ENCODE results near the gene TPO. TPM values are rescaled to one million over a fixed set of nuclear protein-coding genes. Genes with fewer than 3 reads are reported as not detected.

Gene TPO
- total and polyA plus RNA-seq, 4 donors = 6.6 to 11.1 TPM; not detected in 2

DNA sequence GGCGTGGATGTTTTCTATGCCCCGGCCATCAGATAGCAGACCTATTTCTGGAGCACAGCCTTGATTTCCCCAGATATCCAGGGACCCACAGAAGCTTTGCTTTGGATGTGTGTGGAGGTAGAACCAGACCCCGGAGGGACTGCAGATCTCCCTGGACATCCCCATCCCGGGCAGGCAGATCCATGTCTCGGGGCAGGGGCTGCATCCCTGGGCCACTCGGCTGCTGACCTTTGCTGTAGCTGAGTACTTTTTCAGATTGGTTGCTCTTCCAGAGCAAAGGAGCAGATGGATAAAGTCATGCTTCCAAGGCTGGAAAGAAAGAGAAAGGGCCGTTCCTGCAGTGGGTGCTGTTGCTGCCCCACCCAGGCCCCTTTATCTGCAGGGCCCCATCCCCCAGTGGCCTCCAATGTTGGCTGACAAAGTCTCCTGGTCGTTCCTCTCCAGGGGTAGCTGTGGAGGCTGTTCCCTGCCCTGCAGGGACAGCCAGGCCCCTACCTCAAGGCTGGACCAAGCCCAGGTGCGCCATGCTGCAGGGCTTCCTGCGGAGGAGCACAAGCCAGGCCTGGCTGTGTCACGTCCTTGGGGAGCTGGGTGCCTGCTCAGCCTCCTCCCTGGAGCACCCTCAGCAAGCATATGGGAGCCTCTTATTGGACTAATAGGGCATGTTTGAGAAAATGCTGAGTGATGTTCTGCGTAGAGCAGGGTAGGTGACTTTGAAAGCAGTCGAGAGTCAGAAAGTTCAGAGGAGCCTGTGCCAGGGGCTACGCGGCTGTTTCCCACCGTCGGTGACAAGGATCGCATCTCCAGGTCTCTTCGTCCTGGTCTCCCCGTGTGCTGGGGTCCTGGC, 68.4 kb downstream of the TPO start:
- intact Hi-C loops (cut with DNase I) = no loop called here
- ATAC-seq (ENCODE audit: low FRiP score) = no peak
- no peak overlapping the region for H3K4me3 ChIP-seq (ENCODE audit: low read length in 2 of 2)
- H3K9me3 ChIP-seq (ENCODE audit: control insufficient read depth, low read length) = no peaks in the 10 kb centered on the region
- DNase-seq = no peak
- H3K36me3 ChIP-seq (ENCODE audit: control insufficient read depth in 1 of 2, insufficient read depth in 2 of 2, low read length in 1 of 2) = no peaks in the 10 kb centered on the region
- H3K27ac ChIP-seq (ENCODE audit: low read depth in 1 of 2, low read length in 2 of 2) = no peak overlapping the region
- no peaks in the 10 kb centered on the region for H3K4me1 ChIP-seq (ENCODE audit: control insufficient read depth in 1 of 2, insufficient read depth in 2 of 2, low read length in 2 of 2)
- no peaks in the 10 kb centered on the region for H3K27me3 ChIP-seq (ENCODE audit: control insufficient read depth in 1 of 2, insufficient read depth in 2 of 2, low read length in 1 of 2)
- WGBS, 2 donors = 85 to 86% methylated on average over 20 of the region's 20 CpGs

DNA sequence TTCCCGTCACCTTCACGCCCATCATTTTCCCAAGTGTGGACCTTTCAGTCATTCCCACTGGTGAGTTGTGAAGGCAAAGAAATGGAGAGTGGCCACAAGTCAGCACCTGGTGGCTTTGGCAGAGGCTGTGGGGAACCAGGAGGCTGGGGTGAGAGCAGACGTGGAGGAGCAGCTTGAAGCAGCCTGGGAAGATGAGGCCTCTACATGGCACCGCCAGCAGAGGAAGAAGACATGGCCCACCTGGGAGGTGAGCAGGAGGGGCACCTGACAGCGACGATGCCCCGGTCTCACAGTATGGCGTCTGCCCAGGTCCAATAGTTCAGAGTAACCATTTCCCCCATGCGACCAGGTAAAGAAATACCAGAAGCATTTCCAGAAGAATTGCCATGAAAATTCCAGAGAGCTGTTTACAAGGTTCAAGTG, 69.0 kb downstream of the TPO start:
- ATAC-seq (ENCODE audit: low FRiP score) = no peak
- H3K4me1 ChIP-seq (ENCODE audit: control insufficient read depth in 1 of 2, insufficient read depth in 2 of 2, low read length in 2 of 2) = no peaks in the 10 kb centered on the region
- intact Hi-C loops (cut with DNase I) = no loop called here
- no peak for DNase-seq
- 92 to 94% methylated on average over 9 of the region's 9 CpGs for WGBS, 2 donors
- no peak overlapping the region for H3K27ac ChIP-seq (ENCODE audit: low read depth in 1 of 2, low read length in 2 of 2)
- no peak overlapping the region for H3K4me3 ChIP-seq (ENCODE audit: low read length in 2 of 2)
- H3K36me3 ChIP-seq (ENCODE audit: control insufficient read depth in 1 of 2, insufficient read depth in 2 of 2, low read length in 1 of 2) = no peaks in the 10 kb centered on the region
- no peaks in the 10 kb centered on the region for H3K27me3 ChIP-seq (ENCODE audit: control insufficient read depth in 1 of 2, insufficient read depth in 2 of 2, low read length in 1 of 2)
- H3K9me3 ChIP-seq (ENCODE audit: control insufficient read depth, low read length) = no peaks in the 10 kb centered on the region

DNA sequence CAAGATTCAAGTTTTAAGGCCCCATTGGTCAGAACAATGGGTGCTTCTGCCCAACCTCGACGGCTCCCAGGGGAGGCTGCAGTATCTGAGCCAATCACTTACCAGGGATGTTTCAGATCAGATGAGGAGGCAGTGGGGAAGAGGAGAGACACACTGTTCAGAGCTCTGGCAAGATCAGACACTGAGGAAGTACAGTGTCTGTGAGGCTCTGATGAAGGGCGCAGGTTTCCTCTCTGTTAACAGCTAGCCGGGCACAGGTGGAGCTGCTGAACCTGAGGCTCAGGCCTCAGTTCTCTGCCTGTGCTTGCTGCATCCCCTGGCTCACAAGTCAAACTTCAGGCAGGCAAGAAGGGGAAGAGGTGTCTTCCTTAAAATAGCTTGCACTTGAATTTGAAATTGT, 69.7 kb downstream of the TPO start:
- Histone ChIP-seq H3K36me3 (ENCODE audit: control insufficient read depth in 1 of 2, insufficient read depth in 2 of 2, low read length in 1 of 2) (no peaks in the 10 kb centered on the region), H3K4me3 (ENCODE audit: low read length in 2 of 2) (no peak overlapping the region), H3K27ac (ENCODE audit: low read depth in 1 of 2, low read length in 2 of 2) (no peak overlapping the region), H3K4me1 (ENCODE audit: control insufficient read depth in 1 of 2, insufficient read depth in 2 of 2, low read length in 2 of 2) (no peaks in the 10 kb centered on the region), H3K9me3 (ENCODE audit: control insufficient read depth, low read length) (no peaks in the 10 kb centered on the region), H3K27me3 (ENCODE audit: control insufficient read depth in 1 of 2, insufficient read depth in 2 of 2, low read length in 1 of 2) (no peaks in the 10 kb centered on the region)
- DNase-seq (no peak), ATAC-seq (ENCODE audit: low FRiP score) (no peak)
- intact Hi-C loops (cut with DNase I) = no loop called here
- 88% methylated on average over 4 of the region's 4 CpGs for WGBS, 2 donors

GRCh38 chr2:1483551-1483950, 70.3 kb downstream of the TPO start:
- Histone ChIP-seq H3K4me1 (ENCODE audit: control insufficient read depth in 1 of 2, insufficient read depth in 2 of 2, low read length in 2 of 2) (no peaks in the 10 kb centered on the region), H3K36me3 (ENCODE audit: control insufficient read depth in 1 of 2, insufficient read depth in 2 of 2, low read length in 1 of 2) (no peaks in the 10 kb centered on the region), H3K4me3 (ENCODE audit: low read length in 2 of 2) (no peak overlapping the region), H3K27me3 (ENCODE audit: control insufficient read depth in 1 of 2, insufficient read depth in 2 of 2, low read length in 1 of 2) (no peaks in the 10 kb centered on the region), H3K9me3 (ENCODE audit: control insufficient read depth, low read length) (no peaks in the 10 kb centered on the region), H3K27ac (ENCODE audit: low read depth in 1 of 2, low read length in 2 of 2) (no peak overlapping the region)
- ATAC-seq (ENCODE audit: low FRiP score) (no peak), DNase-seq (no peak)
- intact Hi-C loops (cut with DNase I) = no loop called here
- 84% methylated on average over 9 of the region's 9 CpGs for WGBS, 2 donors

DNA sequence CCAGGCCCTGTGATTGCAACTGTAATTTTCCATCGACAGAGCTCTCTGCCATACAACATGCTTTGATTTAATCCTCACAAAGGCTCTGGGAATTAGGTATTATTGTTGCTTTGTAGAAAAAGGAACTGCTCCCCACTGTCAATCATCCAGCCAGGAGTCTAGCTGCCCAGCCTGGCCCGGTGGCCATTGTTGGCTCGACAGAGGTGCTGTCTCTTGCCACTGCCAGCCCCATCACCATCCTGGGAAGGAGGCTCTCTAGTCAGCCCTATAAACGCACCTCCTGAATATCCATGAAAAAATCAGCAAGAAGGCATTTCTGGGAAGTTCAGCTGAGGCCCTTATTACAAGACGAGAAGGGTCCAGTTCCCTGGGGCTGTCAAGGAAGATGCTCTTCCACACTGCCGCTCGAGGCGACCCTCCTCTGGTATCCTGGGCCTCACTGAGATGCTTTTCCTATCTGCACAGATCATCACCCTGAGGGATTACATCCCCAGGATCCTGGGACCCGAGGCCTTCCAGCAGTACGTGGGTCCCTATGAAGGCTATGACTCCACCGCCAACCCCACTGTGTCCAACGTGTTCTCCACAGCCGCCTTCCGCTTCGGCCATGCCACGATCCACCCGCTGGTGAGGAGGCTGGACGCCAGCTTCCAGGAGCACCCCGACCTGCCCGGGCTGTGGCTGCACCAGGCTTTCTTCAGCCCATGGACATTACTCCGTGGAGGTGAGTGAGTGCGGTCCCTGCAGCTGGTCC, 71.0 kb downstream of the TPO start:
- ATAC-seq (ENCODE audit: low FRiP score) (no peak), DNase-seq (peak in 1 of 2 donors; percentile 74)
- intact Hi-C loops (cut with DNase I) = no loop called here
- Histone ChIP-seq H3K4me1 (ENCODE audit: control insufficient read depth in 1 of 2, insufficient read depth in 2 of 2, low read length in 2 of 2) (no peaks in the 10 kb centered on the region), H3K27ac (ENCODE audit: low read depth in 1 of 2, low read length in 2 of 2) (no peak overlapping the region), H3K36me3 (ENCODE audit: control insufficient read depth in 1 of 2, insufficient read depth in 2 of 2, low read length in 1 of 2) (no peaks in the 10 kb centered on the region), H3K4me3 (ENCODE audit: low read length in 2 of 2) (no peak overlapping the region), H3K27me3 (ENCODE audit: control insufficient read depth in 1 of 2, insufficient read depth in 2 of 2, low read length in 1 of 2) (no peaks in the 10 kb centered on the region), H3K9me3 (ENCODE audit: control insufficient read depth, low read length) (no peaks in the 10 kb centered on the region)
- WGBS, 2 donors = 89 to 91% methylated on average over 22 of the region's 22 CpGs

DNA sequence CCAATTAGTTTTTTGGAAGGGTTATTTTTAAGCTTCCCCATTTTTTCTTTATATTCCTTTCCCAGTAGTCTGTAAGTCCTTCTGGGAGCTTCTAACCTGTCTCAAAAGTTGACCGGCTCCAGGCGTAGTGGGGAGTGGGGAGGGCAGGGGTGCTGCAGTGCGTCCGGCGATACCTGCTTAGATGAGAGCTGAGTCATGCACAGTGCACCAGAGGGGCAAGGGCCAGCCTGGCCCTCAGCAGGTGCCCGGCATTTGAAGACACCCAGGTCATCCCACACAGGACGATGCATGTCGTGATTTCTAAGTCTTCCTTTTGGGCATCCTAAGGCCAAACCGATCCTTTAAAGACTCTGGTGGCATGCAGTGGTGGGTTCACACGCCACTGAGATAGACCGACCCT, 73.4 kb downstream of the TPO start:
- DNase-seq = no peak
- Histone ChIP-seq H3K27ac (ENCODE audit: low read depth in 1 of 2, low read length in 2 of 2) (no peak overlapping the region), H3K4me3 (ENCODE audit: low read length in 2 of 2) (no peak overlapping the region), H3K4me1 (ENCODE audit: control insufficient read depth in 1 of 2, insufficient read depth in 2 of 2, low read length in 2 of 2) (no peaks in the 10 kb centered on the region), H3K27me3 (ENCODE audit: control insufficient read depth in 1 of 2, insufficient read depth in 2 of 2, low read length in 1 of 2) (no peaks in the 10 kb centered on the region), H3K36me3 (ENCODE audit: control insufficient read depth in 1 of 2, insufficient read depth in 2 of 2, low read length in 1 of 2) (no peaks in the 10 kb centered on the region), H3K9me3 (ENCODE audit: control insufficient read depth, low read length) (no peaks in the 10 kb centered on the region)
- intact Hi-C loops (cut with DNase I) = no loop called here
- ATAC-seq (ENCODE audit: low FRiP score) = no peak
- WGBS, 2 donors = 92 to 94% methylated on average over 11 of the region's 11 CpGs

DNA sequence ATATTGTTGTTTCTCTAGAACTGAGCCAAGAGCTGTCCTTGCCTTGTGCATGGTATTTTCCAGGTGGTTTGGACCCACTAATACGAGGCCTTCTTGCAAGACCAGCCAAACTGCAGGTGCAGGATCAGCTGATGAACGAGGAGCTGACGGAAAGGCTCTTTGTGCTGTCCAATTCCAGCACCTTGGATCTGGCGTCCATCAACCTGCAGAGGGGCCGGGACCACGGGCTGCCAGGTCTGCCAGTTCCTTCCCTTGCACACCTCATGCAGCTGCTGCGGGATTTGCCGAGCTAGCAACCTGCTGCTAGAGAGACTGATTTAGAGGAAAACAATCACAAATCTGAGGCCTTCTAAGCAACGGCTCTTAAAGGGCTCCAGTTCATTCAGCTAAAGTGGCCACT, 74.5 kb downstream of the TPO start:
- Histone ChIP-seq H3K4me3 (ENCODE audit: low read length in 2 of 2) (no peak overlapping the region), H3K9me3 (ENCODE audit: control insufficient read depth, low read length) (no peaks in the 10 kb centered on the region), H3K27me3 (ENCODE audit: control insufficient read depth in 1 of 2, insufficient read depth in 2 of 2, low read length in 1 of 2) (no peaks in the 10 kb centered on the region), H3K27ac (ENCODE audit: low read depth in 1 of 2, low read length in 2 of 2) (no peak overlapping the region), H3K4me1 (ENCODE audit: control insufficient read depth in 1 of 2, insufficient read depth in 2 of 2, low read length in 2 of 2) (no peaks in the 10 kb centered on the region), H3K36me3 (ENCODE audit: control insufficient read depth in 1 of 2, insufficient read depth in 2 of 2, low read length in 1 of 2) (no peaks in the 10 kb centered on the region)
- 77 to 78% methylated on average over 9 of the region's 9 CpGs for WGBS, 2 donors
- ATAC-seq (ENCODE audit: low FRiP score) (no peak), DNase-seq (no peak)
- intact Hi-C loops (cut with DNase I) = no loop called here

DNA sequence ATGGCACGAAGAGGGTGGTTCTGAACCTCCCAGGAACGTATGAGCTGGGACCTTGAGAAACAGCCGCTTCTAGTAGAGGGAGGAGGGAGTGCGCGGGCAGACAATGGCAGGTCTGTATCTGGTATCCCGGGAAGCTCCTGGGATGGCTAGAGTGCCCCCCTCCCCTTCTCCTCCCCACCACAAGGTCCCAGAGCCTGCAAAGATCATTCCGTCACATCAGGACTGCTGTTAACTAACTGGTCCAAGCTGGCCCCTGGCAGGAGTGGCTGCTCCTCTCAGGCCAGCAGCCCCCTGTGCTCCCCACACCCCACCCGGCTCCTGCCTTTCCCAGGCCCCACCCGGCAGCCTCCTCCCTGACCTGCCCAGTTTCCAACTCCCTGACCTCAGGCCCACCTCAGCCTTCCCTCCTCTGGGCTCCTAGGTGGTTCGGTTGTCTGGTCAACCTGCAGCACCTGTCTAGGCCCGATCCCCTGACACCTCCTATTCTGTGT, 75.0 kb downstream of the TPO start:
- Histone ChIP-seq H3K36me3 (ENCODE audit: control insufficient read depth in 1 of 2, insufficient read depth in 2 of 2, low read length in 1 of 2) (no peaks in the 10 kb centered on the region), H3K4me3 (ENCODE audit: low read length in 2 of 2) (no peak overlapping the region), H3K27ac (ENCODE audit: low read depth in 1 of 2, low read length in 2 of 2) (no peak overlapping the region), H3K27me3 (ENCODE audit: control insufficient read depth in 1 of 2, insufficient read depth in 2 of 2, low read length in 1 of 2) (no peaks in the 10 kb centered on the region), H3K9me3 (ENCODE audit: control insufficient read depth, low read length) (no peaks in the 10 kb centered on the region), H3K4me1 (ENCODE audit: control insufficient read depth in 1 of 2, insufficient read depth in 2 of 2, low read length in 2 of 2) (no peaks in the 10 kb centered on the region)
- ATAC-seq (ENCODE audit: low FRiP score) = no peak
- WGBS, 2 donors = 75 to 77% methylated on average over 11 of the region's 11 CpGs
- intact Hi-C loops (cut with DNase I) = no loop called here
- no peak for DNase-seq

GRCh38 chr2:1488851-1489250, 75.6 kb downstream of the TPO start:
- ATAC-seq (ENCODE audit: low FRiP score) (no peak), DNase-seq (no peak)
- Histone ChIP-seq H3K36me3 (ENCODE audit: control insufficient read depth in 1 of 2, insufficient read depth in 2 of 2, low read length in 1 of 2) (no peaks in the 10 kb centered on the region), H3K9me3 (ENCODE audit: control insufficient read depth, low read length) (no peaks in the 10 kb centered on the region), H3K4me3 (ENCODE audit: low read length in 2 of 2) (no peak overlapping the region), H3K27me3 (ENCODE audit: control insufficient read depth in 1 of 2, insufficient read depth in 2 of 2, low read length in 1 of 2) (no peaks in the 10 kb centered on the region), H3K4me1 (ENCODE audit: control insufficient read depth in 1 of 2, insufficient read depth in 2 of 2, low read length in 2 of 2) (no peaks in the 10 kb centered on the region), H3K27ac (ENCODE audit: low read depth in 1 of 2, low read length in 2 of 2) (no peak overlapping the region)
- intact Hi-C loops (cut with DNase I) = no loop called here
- WGBS, 2 donors = 95 to 100% methylated on average over 6 of the region's 6 CpGs
